NCI-H2227 (cell line): ENCODE results near the gene ICAM1.
"Not testable (repeated sequence)": the region's sequence is repeated elsewhere in the genome, so short reads cannot be mapped to it uniquely, and the experiment has no call there.

Source experiments
- DNase-seq: peaks from one replicate; lab custom pipeline; 2025; ENCODE audit not compliant: unreplicated experiment; lab: John Stamatoyannopoulos, UW

The ICAM1 gene

DNA sequence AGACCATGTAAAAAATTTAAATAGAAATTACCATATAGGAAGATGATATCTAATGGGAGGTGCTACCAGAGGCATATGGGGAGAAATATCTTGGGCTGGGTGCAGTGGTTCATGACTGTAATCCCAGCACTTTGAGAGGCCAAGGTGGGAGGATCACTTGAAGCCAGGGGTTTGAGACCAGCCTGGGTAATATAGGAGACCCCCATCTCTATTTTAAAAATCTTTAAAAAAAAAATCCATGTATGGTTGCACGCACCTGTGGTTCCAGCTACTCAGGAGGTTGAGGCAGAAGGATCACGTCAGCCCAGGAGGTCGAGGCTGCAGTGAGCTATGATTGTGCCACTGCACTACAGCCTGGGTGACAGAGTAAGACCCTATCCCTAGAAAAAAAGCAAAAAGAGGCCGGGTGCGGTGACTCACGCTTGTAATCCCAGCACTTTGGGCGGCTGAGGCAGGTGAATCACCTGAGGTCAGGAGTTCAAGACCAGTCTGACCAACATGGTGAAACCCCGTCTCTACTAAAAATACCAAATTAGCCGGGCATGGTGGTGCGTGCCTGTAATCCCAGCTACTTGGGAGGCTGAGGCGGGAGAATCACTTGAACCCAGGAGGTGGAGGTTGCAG lies 29.0 kb upstream of the ICAM1 start:
- not testable (repeated sequence) for DNase-seq

DNA sequence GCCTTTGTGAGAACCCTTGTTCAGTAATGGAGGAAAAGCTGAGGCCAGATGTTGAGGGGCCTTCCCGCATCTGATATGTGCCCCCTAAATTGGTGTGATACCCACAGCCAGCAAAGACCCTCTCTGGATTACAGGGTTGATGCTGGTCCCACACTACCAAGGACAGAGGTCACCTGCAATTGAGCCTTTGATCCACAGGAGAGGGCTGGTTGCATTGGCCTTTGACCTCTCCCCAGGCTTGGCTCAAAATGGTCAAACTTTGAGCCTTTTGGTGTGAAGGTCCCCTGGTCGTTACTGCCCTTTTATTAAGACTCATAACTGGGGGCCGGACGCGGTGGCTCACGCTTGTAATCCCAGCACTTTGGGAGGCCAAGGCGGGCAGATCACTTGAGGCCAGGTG lies 27.3 kb upstream of the ICAM1 start:
- no peak for DNase-seq

DNA sequence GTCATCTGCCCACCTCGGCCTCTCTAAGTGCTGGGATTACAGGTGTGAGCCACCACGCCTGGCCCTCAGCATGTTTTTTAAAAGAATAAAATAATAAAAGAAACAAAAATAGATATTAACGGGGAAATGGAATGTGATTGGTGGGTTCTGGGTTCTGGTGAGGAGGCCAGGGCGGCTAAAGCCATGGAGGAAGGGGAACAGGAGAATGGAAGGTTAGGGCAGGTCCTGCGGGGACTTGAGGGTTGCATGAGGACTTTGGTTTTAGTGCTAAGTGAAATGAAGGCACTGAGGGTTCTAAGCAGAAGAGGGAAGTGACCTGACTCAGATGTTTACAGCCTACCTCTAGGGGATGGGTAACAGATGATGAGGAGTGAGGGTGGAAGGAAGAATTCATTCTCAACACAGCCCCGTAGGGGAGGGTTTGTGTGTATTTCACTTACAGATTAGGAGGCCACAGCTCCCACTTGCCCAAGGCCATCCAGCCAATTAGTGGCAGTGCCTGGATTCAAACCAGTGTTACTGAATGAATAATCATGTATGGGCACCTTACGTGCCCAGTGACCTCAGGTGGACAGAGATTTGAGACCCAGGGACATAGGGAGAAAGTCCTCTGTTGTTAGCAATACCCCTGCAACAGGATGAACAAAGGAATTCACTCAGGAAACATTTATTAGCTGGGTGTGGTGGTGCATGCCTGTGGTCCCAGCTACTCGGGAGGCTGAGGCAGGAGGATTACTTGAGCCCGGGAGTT lies 25.6 kb upstream of the ICAM1 start:
- DNase-seq = no peak

DNA sequence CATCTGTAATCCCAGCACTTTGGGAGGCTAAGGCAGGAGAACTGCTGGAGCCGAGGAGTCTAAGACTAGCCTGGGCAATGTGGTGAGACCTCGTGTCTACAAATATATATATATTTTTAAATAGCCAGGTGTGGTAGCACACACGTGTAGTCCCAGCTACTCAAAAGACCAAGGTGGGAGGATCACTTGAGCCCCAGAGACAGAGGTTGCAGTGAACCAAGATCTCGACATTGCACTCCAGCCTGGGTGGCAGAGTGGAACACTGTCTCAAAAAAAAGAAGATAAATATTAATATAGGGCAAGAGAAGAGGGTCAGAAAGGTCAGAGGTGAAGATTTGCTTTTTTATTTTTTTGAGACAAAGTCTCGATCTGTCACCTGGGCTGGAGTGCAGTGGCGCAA lies 24.4 kb upstream of the ICAM1 start:
- DNase-seq = no peak

DNA sequence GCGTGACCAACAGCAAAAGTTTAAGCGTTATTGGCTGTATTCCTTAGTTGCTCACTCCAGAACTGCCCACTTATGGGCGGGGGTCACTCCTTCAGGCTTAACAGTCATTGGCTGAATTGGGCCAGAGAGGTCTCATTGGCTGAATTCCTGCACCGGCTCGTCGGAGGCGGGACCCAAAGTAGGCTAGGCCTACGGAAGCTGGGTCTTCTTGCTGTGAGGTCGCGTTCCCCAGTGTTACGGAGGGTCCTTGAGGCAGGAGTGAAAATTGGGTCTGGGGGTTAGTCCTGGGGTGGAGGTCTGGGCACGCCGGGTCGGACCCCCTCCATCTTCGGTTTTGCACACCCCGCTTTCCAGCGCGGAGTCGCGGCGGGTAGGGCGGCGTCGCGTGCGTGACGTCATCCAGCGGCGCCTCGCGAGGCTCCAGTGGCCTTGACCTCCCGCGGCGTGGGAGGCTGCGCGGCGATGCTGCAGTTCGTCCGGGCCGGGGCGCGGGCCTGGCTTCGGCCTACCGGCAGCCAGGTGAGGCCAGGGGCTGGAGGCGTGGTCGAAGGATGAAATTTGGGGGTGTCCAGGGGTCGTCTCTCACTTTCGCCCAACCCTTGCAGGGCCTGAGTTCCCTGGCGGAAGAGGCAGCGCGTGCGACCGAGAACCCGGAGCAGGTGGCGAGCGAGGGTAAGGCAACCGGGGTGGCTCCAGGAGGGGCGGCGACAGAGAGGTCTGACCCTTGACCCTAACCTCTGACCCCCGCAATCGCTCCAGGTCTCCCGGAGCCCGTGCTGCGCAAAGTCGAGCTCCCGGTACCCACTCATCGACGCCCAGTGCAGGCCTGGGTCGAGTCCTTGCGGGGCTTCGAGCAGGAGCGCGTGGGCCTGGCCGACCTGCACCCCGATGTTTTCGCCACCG lies 18.9 kb upstream of the ICAM1 start, which contains the start of gene MRPL4:
Gene MRPL4, plus strand, starts transcription at position 423 of the 903 bp plus-strand sequence. Its CDS starts 40 bp downstream, at position 463.
- peak; percentile 95 for DNase-seq

DNA sequence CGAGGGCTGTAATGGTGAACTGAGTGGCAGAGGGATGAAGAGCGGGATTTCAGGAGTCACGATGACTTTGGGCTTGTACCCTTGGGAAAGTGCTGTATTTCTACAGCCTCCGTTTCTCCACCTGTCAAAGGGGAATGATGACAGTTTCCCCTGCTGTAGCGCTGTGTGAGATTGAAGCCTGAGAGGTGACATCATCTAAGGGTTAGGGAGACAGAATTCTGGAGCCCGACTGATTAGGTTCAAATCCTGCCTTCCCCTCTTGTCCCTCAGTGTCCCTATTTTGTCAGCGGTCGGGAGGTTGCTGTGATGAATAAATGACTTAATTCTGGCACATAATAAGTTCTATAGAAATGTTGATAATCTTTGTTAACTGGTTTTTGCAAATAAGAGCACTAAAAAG lies 18.2 kb upstream of the ICAM1 start:
- DNase-seq = no peak

DNA sequence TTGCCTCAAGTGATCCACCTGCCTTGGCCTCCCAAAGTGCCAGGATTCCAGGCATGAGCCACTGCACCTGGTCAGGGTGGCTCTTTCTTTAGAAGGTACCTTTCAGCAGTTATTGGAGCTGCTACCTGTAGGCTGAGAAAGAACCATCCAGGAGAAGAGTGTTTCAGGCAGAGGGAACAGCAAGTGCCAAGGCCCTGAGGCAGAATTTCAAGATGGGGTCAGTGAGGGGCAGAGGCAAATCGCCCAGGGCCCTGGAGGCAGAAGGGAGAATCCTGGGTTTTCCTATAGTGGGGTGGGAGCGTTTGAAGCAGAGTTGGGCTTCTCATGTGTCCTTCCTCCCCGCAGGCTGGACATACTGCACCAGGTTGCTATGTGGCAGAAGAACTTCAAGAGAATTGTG lies 16.7 kb upstream of the ICAM1 start:
- DNase-seq = no peak

DNA sequence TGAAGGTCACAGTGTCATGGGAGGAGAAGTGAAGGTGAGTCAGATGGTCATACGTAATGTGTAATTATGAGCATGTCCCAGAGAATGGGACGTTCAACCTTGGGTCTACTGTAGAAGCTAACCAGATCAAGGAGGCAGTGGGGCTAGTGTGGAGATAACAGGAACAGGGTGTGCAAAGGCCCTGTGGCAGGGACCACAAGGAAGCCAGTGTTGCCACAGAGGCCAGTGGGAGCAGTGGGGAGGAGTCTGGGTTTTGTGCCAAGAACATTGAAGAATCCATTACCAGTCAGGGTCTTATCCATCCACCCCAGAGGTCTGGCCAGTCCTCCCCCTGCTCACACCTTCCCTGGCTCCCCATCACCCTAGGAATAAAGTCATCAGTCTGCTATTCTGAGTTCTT lies 15.6 kb upstream of the ICAM1 start:
- DNase-seq = no peak

DNA sequence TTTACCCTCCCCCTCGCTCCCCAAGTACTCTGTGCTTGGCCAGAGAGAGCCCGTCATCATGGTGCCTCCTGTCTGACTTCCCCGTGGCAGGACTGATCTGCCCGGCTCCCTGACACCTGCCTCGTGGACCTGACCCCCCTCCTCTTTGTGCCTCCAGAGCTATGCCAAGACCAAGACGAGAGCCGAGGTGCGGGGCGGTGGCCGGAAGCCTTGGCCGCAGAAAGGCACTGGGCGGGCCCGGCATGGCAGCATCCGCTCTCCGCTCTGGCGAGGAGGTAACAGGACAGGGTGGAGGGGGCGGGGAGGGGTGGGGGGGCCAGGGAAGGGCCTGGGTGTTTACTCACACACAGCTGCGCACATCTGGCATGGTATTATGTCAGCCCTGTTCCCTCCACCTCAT lies 14.4 kb upstream of the ICAM1 start:
- DNase-seq = no peak

DNA sequence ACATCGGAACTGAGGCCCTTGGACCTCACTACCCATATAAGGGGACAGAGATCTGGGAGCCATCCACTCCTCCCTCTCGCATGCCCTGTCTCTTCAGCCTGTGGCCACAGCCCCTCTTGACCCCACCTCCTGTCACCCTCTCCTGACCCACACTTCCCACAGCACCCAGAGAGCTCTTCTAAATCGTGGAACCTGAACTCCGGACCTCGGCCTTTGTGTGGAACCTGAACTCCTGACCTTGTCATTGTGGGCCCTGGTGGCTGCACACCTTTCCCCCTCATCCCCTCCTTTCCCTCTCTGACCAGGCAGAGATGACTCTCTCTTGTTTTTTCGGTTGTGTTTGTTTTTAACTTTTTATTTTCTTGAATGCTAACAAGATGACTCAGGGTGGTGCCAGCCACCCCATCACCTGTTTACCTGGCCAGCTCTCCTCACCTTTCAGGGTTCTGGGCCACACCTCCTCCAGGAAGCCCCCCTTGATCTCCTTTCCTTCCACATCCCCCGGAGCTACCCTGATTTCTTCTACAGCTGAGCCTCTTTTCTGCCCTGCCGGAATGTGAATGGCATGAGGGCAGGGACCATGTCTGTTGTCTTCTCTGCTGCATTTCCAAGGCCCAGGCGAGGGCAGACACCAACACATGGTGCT lies 13.8 kb upstream of the ICAM1 start:
- DNase-seq = no peak

DNA sequence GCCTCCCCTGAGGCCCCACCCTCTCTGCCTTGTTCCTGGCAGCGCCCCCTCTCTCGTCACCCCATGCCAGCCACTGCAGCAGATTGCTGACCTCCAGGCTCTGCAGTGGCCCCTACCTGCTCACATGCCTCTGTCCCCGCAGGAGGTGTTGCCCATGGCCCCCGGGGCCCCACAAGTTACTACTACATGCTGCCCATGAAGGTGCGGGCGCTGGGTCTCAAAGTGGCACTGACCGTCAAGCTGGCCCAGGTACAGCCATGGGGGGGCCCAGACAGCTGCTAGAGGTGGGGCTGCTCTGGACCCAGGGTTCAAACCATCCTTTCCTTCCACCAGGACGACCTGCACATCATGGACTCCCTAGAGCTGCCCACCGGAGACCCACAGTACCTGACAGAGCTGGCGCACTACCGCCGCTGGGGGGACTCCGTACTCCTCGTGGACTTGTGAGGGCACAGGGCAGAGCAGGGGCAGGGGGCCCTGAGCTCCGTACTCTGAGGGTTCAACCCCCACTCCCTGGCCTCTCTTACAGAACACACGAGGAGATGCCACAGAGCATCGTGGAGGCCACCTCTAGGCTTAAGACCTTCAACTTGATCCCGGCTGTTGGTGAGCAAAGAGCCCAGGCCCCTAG lies 12.7 kb upstream of the ICAM1 start:
- DNase-seq = no peak

DNA sequence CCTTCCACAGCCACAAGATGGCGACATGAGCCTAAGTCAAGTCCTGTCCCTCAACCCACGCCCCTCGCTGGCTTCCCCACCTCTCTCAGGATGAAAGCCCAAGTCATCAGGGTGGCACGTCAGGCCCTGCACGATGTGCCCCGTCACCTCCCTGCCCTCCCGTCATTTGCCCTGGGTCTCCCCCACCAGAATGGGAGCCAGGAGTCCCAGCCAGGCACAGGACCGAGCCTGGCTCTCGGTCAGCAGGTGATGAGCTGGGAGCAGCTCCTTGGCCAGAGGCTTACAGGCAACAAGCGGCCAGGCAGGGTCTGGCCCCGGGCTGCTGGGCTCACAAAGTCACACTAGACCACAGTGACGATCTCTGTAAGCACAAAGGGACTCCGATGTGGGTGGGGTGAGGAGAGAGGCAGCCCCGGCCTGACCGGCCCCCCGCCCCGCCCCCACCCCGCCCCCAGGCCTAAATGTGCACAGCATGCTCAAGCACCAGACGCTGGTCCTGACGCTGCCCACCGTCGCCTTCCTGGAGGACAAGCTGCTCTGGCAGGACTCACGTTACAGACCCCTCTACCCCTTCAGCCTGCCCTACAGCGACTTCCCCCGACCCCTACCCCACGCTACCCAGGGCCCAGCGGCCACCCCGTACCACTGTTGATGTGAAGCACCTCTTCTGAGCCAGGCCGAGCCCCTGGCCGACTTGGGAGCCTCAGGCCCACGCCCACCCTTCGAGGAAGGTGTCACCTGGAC lies 11.6 kb upstream of the ICAM1 start:
- DNase-seq = peak; percentile 92

DNA sequence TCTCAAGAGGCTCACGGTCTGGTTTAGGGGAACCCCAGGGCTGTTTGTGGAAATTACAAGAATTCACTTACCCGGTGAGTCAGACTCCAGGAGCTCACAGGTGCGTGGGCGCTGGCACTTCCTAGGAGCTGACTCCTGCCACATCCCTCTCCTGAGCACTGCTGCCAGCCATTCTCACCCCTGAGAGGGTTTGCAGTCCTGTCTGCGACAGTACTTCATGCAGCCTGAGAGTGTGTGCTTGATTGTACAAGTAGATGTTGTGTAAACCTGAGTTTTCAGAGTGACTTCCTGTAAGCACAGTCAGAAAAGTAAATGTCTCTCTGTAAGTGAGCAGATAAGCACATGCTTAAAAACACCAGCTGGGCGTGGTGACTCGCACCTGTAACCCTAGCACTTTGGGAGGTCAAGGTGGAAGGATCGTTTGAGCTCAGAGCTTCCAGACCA lies 10.8 kb upstream of the ICAM1 start:
- DNase-seq = no peak

DNA sequence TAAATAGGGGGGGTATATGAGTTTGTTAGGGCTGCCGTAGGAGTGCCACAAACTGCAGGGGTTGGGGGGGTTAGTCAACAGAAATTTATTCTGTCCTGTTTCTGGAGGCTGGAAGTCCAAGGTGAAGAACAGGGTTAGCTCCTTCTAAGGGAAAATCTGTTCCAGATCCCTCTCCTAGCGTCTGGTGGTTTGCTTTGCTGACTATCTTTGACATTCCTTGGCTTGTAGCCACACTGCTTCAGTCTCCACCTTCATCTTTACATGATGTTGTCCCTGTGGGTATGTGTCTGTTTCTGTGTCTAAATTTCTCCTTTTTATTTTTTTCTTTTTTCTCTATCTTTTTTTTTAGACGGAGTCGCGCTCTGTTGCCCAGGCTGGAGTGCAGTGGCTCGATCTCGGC lies 8.1 kb upstream of the ICAM1 start:
- DNase-seq = no peak

DNA sequence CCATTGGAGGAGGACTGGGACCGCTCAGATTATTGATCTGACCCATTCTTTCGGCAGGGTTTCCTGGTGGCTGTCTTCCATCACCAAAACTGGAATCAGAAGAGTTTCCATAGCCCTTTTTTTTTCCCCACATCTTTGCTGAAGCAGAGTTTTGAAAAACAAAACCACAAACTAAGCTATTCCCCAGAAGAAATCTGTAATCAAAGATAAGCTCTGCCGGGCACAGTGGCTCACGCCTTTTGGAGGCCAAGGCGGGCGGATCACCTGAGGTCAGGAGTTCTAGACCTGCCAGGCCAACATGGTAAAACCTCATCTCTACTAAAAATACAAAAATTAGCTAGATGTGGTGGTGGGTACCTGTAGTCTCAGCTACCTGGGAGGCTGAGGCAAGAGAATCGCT lies 4.2 kb upstream of the ICAM1 start:
- DNase-seq = no peak

DNA sequence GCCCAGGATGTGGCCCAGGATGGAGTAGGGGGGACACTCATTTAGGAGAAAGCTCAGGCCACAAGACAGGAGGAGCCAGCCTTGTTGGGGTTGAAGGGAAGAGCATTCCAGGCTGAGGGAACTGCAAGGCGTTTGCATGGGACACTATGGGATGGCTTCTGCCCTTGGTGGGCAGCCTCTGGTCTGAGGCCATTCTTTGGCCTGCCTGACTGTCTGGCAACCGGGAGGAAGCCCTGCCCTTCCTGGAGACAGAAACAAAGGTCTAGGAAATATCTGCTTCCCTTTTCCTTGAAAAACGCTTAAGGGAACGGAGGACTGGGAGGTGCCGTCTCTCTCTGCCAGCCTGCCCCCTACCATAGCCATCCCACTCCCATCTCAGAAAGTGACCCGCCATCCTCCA lies 2.8 kb upstream of the ICAM1 start:
- DNase-seq = no peak

DNA sequence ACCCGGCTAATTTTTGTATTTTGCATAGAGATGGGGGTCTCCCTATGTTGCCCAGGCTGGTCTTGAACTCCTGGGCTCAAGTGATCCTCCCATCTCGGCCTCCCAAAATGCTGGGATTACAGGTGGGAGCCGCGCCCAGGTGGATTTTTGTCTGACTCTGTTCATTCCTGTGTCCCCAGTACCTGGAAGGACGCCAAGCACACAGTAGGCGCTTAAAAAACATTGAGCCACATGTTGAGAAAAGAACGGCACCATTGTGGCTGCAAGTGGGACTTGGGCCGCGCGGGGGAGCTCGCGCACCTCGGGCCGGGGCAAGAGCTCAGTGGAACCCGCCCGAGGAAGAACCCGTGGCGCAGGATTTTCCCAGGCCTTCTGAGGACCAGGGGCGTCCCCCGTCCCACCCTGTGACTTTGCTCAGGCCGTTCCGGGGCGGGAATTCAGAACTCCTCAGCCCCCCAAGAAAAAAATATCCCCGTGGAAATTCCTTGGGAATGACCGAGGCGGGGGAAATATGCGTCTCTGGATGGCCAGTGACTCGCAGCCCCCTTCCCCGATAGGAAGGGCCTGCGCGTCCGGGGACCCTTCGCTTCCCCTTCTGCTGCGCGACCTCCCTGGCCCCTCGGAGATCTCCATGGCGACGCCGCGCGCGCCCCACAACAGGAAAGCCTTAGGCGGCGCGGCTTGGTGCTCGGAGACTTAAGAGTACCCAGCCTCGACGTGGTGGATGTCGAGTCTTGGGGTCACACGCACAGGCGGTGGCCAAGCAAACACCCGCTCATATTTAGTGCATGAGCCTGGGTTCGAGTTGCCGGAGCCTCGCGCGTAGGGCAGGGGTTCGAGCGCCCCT lies 1.4 kb upstream of the ICAM1 start:
- DNase-seq = peak; percentile 76

DNA sequence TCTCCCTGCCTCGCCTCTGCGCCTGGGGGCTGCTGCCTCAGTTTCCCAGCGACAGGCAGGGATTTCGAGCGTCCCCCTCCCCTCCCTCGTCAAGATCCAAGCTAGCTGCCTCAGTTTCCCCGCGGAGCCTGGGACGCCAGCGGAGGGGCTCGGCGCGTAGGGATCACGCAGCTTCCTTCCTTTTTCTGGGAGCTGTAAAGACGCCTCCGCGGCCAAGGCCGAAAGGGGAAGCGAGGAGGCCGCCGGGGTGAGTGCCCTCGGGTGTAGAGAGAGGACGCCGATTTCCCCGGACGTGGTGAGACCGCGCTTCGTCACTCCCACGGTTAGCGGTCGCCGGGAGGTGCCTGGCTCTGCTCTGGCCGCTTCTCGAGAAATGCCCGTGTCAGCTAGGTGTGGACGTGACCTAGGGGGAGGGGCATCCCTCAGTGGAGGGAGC lies 722 bp upstream of the ICAM1 start:
- no peak for DNase-seq

DNA sequence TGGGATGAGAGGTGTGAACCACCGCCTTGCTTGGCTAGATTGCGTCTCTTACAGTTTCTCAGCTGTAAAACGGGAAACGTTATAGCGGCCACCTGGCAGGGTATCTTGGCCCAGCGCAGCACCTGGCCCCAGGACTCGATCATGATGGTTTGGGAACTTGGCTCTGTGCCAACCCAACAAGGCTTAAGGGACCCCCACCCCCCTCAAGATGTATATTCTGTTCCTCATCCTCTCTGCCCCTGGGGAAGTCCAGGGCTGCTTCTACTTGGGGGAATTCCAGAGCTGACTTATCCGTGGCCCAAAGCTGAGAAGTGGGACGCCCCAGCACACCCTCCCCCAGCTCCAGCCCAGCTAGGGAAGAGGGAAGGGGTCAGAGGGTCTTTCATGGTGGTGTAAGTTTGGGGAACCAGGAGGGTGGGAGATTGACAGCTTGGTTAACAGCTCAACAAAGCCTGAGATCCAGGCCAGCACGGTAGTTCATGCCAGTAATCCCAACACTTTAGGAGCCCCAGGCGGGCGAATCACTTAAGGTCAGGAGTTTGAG lies 695 bp downstream of the ICAM1 start:
- no peak for DNase-seq
